ENCODE data around the gene NFAM1.

NFAM1 gene

GRCh38 chr22:42337356-42337755 is 94.8 kb downstream of the NFAM1 start:
- DNase-seq (ENCODE audit: low read depth in 3 of 3, low spot score in 1 of 3), result no peak

GRCh38 chr22:42336527-42337227 is 95.5 kb downstream of the NFAM1 start:
- no peak for DNase-seq (ENCODE audit: low read depth in 3 of 3, low spot score in 1 of 3)

- no peak for DNase-seq (ENCODE audit: low read depth in 3 of 3, low spot score in 1 of 3)
Measured at GRCh38 chr22:42335839-42336378, 96.3 kb downstream of the NFAM1 start.

- no peak for DNase-seq (ENCODE audit: low read depth in 3 of 3, low spot score in 1 of 3)
Measured at GRCh38 chr22:42334875-42335512, 97.2 kb downstream of the NFAM1 start.

GRCh38 chr22:42333544-42333943 is 98.7 kb downstream of the NFAM1 start:
- no peak for DNase-seq (ENCODE audit: low read depth in 3 of 3, low spot score in 1 of 3)

GRCh38 chr22:42332089-42332488 is 100.1 kb downstream of the NFAM1 start:
- no peak for DNase-seq (ENCODE audit: low read depth in 3 of 3, low spot score in 1 of 3)

GRCh38 chr22:42331014-42331413 is 101.2 kb downstream of the NFAM1 start:
- no peak for DNase-seq (ENCODE audit: low read depth in 3 of 3, low spot score in 1 of 3)

Measured in stimulated activated CD4-positive, alpha-beta T cell treated with anti-CD3 and anti-CD28 coated beads, TNF-alpha, amount 100 ng/mL, for 1 hour (primary cell).